ENCODE data around the gene CES1.

Gene CES1

DNA sequence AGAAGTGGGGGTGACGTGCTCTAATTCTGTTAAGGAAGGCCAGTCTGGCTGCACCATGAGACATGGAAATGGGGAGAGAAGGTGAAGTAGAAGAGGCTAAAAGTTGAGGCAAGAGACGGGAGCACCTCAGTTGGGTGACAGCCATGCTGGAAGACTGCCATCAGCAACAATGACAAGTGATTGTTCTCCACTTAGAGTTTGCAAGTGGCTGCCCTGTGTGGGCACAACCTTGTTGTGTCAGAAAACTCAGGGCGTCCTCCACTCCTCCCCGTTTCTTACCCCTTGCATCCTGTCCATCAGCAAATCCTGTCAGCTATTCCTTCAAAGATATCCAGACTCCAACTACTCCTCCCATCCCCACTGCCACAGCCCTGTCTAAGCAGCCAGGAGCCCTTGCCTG is 17.6 kb downstream of the CES1 start:
- TF ChIP-seq GATA2 (IDR thresholded peaks at IDR 0.05; ENCODE audit: low read depth, low read length) (no peak), GATA3 (IDR thresholded peaks at IDR 0.05; ENCODE audit: low read depth, low read length) (no peak)

DNA sequence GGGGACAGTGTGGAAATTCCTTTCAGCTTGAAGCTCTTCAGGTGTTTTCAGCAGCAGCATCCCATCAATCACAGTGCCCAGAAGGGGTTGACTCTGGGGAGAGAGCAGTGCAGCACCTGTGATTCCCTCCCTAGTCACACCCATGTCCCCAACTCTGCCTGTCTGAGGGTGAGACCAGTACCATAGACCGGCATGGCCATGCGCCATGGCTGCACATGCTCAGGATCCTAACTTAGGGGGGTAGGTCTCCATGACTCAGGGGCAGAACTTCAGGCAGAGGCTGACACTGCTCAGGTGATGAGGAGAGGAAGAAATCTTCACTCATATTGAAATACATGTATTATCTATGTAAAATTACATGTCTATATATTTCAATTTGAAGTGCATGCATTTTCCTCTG is 19.9 kb downstream of the CES1 start:
- no peak for TF ChIP-seq GATA3 (IDR thresholded peaks at IDR 0.05; ENCODE audit: low read depth, low read length)
- no peak for TF ChIP-seq GATA2 (IDR thresholded peaks at IDR 0.05; ENCODE audit: low read depth, low read length)

DNA sequence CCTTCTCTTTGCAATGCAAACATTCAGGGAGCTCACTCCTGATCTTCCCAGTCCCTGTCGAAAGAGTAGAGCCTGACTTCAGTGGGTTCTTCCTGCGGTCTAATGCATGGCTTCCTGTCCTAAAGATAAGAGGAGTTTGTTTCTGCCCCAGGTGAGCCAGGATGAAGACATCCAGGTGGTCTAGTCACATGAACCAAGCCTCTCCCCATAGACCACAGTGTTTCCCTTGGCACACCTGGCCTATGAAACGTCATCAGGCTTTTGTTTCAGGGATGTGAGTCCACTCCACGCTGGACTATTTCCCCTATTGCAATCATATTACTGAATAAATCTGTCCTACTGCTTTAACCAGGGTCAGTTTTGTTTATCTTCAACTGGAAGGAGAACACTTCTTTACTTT is 21.1 kb downstream of the CES1 start:
- TF ChIP-seq GATA2 (IDR thresholded peaks at IDR 0.05; ENCODE audit: low read depth, low read length) (no peak), GATA3 (IDR thresholded peaks at IDR 0.05; ENCODE audit: low read depth, low read length) (no peak)

DNA sequence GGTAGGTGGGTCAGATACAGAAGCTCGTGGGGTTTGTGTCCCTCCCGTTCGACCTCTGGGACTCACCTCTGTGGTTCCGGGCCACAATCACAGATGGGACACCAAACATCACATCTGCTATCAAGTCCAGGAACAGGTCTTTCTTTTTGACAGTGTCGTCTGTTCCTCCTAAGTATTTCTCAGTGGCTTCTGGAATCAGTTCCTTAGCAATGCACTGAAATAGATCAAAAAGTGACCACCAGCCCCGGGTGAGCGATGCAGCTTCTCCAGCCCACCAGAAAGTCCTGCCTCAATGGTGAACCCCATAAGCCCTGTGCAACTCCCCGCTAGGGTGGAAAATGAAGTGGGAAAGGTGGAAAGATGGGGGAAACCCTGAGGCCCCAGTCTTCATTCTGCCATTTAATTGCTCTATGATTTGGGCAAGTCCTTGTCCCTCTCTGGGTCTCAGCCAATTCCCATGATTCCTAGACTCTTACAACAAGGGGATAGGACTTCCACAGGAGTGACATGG is 22.4 kb downstream of the CES1 start:
- TF ChIP-seq GATA2 (IDR thresholded peaks at IDR 0.05; ENCODE audit: low read depth, low read length) (no peak), GATA3 (IDR thresholded peaks at IDR 0.05; ENCODE audit: low read depth, low read length) (no peak)

DNA sequence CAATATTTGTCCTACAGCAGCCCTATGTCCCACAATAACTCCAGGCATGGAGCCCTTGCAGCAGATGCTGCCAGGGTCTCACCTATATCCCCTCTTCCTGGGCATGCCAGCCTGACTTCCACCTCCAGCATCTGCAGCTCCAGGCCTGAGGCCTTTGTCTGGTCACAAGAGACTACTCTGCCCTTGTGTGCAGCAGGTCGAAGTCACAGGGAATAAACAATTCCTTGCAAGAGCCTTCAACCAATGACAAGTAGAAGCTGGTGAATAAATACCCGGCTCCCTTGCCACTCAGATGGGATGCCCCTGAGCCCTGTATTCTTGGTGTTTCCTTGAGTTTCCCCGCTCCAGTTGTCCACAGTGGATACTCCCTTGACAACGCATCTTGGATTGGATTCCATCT is 23.0 kb downstream of the CES1 start:
- no peak for TF ChIP-seq GATA2 (IDR thresholded peaks at IDR 0.05; ENCODE audit: low read depth, low read length)
- TF ChIP-seq GATA3 (IDR thresholded peaks at IDR 0.05; ENCODE audit: low read depth, low read length) = no peak

GRCh38 chr16:55809386-55809785 is 23.5 kb downstream of the CES1 start:
- TF ChIP-seq GATA3 (IDR thresholded peaks at IDR 0.05; ENCODE audit: low read depth, low read length) (no peak), GATA2 (IDR thresholded peaks at IDR 0.05; ENCODE audit: low read depth, low read length) (no peak)

- TF ChIP-seq GATA2 (IDR thresholded peaks at IDR 0.05; ENCODE audit: low read depth, low read length) = no peak
- TF ChIP-seq GATA3 (IDR thresholded peaks at IDR 0.05; ENCODE audit: low read depth, low read length) = no peak
These were observed 53.3 kb downstream of the CES1 start for GRCh38 chr16:55779402-55780094.

DNA sequence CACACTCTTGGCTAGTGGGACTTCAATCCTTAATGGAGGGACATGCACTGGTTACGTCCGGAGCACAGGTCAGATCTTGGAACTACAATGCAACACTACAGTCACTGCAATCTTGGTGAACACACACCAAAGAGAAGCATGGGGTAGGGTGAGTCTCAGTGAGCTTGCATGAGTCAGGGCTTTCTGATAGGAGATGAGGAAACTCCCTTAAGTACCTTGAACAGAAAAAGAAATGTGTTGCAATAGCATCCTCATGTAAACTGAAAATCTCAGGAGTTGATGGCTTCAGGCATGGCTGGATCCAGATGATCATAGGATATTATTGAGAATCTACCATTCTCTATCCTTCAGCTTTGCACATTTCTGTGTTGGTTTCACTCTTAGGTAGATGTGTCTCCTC is 54.1 kb downstream of the CES1 start:
- TF ChIP-seq GATA3 (IDR thresholded peaks at IDR 0.05; ENCODE audit: low read depth, low read length) = no peak
- no peak for TF ChIP-seq GATA2 (IDR thresholded peaks at IDR 0.05; ENCODE audit: low read depth, low read length)

DNA sequence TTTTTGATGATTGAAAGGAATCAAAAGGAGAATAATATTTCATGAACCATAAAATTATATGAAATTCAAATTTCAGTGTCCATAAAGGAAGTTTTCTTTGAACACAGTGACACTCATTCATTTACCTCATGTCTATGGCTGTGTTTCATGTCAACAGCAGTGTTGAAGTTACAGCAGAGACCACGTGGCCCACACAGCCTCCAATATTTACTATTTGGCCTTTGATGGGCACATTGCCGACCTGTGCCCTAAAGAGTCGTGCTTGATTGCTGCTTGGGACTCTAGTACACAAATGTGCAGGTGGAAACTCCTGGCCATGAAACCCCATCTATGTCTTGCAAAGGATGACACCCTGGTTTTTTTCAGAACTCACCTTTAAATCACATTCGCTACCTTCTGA is 57.0 kb downstream of the CES1 start:
- TF ChIP-seq GATA3 (IDR thresholded peaks at IDR 0.05; ENCODE audit: low read depth, low read length) (no peak), GATA2 (IDR thresholded peaks at IDR 0.05; ENCODE audit: low read depth, low read length) (no peak)

GRCh38 chr16:55773859-55774549 is 58.9 kb downstream of the CES1 start:
- TF ChIP-seq GATA3 (IDR thresholded peaks at IDR 0.05; ENCODE audit: low read depth, low read length) (no peak), GATA2 (IDR thresholded peaks at IDR 0.05; ENCODE audit: low read depth, low read length) (no peak)

GRCh38 chr16:55765161-55765560 is 67.7 kb downstream of the CES1 start:
- TF ChIP-seq GATA2 (IDR thresholded peaks at IDR 0.05; ENCODE audit: low read depth, low read length) (no peak), GATA3 (IDR thresholded peaks at IDR 0.05; ENCODE audit: low read depth, low read length) (no peak)

DNA sequence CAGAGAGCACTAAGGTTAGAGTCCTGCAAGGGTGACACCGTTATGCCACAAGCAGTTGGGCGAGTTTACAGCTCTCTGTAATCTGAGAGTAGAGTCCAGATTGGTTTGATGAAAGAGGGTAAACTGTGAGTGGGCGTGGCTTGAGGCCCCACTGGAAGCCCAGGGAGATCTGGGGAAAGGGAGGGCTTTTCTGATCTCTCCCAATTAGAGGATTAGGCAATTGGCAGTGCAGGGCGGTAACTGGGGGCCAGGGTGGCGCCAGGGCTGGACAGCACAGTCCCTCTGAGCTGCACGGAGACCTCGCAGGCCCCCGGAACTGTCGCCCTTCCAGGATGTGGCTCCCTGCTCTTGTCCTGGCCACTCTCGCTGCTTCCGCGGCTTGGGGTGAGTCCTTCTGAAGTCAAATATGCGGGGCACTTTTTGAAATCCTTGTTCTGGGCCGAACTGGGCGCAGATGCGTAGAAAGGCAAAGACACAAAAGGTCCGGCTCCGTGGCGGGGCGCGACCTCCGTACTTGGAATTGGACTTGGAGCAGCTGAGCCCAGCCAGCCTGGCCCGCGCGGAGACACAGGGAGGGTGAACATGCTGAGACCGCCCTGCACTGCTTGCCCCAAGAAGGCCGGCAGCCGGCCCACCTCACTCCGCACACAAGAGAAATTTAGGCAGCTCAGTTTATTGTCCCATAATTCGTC is 72.4 kb downstream of the CES1 start:
- TF ChIP-seq GATA2 (IDR thresholded peaks at IDR 0.05; ENCODE audit: low read depth, low read length) (no peak), GATA3 (IDR thresholded peaks at IDR 0.05; ENCODE audit: low read depth, low read length) (no peak)

DNA sequence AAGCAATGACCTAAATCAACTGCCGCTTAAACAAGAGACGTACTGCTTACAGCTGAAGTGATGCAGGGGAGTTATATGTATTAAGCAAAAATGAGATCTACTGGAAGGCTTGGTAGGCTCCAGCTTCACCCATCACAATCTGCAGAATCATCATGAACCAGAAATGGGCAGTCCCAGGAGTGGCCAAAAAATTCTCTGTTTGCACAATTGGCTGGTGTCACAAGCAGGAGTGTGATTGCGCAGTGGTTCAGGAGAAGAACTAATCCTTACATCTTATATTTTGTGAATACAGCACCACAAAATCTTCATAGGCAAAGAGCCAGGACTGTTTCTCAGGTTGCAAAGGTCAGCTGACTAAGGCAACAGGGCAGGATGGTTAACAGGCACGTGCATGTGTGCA is 75.9 kb downstream of the CES1 start:
- TF ChIP-seq GATA3 (IDR thresholded peaks at IDR 0.05; ENCODE audit: low read depth, low read length) (no peak), GATA2 (IDR thresholded peaks at IDR 0.05; ENCODE audit: low read depth, low read length) (no peak)

DNA sequence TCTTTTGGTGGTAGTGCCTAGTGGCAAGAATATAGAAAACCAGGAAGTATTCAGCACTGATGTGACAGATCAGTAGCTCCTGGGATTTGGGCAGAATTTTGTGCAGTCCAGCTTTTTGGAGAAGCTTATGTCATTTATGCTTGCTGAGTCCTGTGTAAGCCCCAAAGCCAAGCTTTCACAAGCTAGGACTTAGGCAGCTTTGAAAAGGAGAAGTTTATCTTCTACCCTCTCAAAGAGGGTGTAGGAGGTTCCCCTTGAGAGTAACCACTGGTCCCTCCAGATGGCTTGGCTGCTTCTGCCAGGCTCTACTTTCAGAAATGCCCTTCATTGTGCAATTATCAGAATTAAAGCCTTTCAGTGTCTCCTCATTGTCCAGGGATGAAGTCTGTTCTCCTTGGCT is 78.8 kb downstream of the CES1 start:
- TF ChIP-seq GATA2 (IDR thresholded peaks at IDR 0.05; ENCODE audit: low read depth, low read length) (no peak), GATA3 (IDR thresholded peaks at IDR 0.05; ENCODE audit: low read depth, low read length) (no peak)

Data from SH-SY5Y (cell line).